ENCODE results near the gene C3orf20. TPM values are rescaled to one million over a fixed set of nuclear protein-coding genes. Genes with fewer than 3 reads are reported as not detected.
A peak's percentile ranks its signal among the peaks of the same experiment; 100 is the strongest.

Gene C3orf20
- total and polyA plus RNA-seq, 2 of the 13 experiments (the other 11 are each of a cell fraction or from before 2014, with no cell fraction given), result 0.03 to 0.04 TPM

DNA sequence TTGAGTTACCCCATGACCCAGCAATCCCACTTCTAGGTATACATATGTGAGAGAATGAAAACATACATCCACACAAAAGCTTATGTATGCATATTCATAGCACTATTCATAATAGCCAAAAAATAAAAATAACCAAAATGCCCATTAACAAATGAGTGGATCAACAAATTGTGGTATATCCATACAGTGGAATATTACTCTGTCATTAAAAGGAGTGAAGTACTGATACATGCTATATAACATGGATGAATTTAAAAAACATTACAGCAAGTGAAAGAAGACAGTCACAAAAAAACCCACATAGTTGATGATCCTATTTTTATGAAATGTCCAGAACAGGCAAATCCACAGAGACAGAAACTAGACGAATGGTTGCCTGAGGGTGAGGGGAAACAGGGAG lies 5.2 kb downstream of the C3orf20 start (continued):
- TF ChIP-seq GPN1 (CRISPR knock-in tag; IDR thresholded peaks at IDR 0.05; ENCODE audit: borderline replicate concordance), result no peak
- TF ChIP-seq, protein P1, sequence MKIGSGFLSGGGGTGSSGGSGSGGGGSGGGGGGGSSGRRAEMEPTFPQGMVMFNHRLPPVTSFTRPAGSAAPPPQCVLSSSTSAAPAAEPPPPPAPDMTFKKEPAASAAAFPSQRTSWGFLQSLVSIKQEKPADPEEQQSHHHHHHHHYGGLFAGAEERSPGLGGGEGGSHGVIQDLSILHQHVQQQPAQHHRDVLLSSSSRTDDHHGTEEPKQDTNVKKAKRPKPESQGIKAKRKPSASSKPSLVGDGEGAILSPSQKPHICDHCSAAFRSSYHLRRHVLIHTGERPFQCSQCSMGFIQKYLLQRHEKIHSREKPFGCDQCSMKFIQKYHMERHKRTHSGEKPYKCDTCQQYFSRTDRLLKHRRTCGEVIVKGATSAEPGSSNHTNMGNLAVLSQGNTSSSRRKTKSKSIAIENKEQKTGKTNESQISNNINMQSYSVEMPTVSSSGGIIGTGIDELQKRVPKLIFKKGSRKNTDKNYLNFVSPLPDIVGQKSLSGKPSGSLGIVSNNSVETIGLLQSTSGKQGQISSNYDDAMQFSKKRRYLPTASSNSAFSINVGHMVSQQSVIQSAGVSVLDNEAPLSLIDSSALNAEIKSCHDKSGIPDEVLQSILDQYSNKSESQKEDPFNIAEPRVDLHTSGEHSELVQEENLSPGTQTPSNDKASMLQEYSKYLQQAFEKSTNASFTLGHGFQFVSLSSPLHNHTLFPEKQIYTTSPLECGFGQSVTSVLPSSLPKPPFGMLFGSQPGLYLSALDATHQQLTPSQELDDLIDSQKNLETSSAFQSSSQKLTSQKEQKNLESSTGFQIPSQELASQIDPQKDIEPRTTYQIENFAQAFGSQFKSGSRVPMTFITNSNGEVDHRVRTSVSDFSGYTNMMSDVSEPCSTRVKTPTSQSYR (CRISPR knock-in tag; IDR thresholded peaks at IDR 0.05; ENCODE audit: borderline replicate concordance), result no peak
- TF ChIP-seq ZSCAN9 (CRISPR knock-in tag; IDR thresholded peaks at IDR 0.05; ENCODE audit: borderline replicate concordance), result no peak
- TF ChIP-seq KAT8 (CRISPR knock-in tag; IDR thresholded peaks at IDR 0.05), result no peak

DNA sequence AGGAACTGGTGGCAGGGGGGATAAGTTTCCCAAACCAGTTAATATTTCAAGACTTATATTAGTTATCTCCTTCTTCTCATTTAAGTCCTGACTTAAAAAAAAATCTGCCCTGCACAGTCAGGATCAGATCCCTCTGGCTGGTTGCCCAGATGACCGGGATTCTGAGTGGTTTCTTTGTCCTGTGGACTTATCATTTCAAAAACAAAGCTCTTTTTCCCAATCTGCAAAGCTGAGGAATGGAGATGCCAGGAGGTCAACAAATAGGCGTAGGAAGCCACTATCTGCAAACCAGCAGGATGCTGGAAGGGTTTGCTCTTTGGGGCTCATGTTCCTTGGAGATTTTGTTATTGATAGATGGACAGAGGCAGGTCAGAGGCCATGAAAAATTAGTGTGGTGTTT lies 5.8 kb downstream of the C3orf20 start:
- Histone ChIP-seq H3K9ac (ENCODE audit: insufficient read depth, low read depth, low read length) (no peak overlapping the region), H3K27me3 (ENCODE audit: control insufficient read depth in 1 of 2, insufficient read depth in 2 of 2, low read length in 2 of 2) (no peaks in the 10 kb centered on the region), H2AFZ (ENCODE audit: low read length) (no peak overlapping the region), H3K4me1 (ENCODE audit: insufficient read depth, low read length) (peaks cover 57% of the 10 kb centered on the region), H3K36me3 (replicated peaks in 1 of 2; ENCODE audit: control insufficient read depth in 1 of 2, insufficient read depth in 2 of 2, low read length in 2 of 2) (no peaks in the 10 kb centered on the region), H3K4me3 (replicated peaks in 1 of 3; ENCODE audit: insufficient read depth in 1 of 3, low read depth in 2 of 3, low read length in 3 of 3) (no peak overlapping the region), H3K79me2 (ENCODE audit: insufficient read depth, low read length) (no peaks in the 10 kb centered on the region), H3K27ac (ENCODE audit: extremely low read length, insufficient read depth, low read length) (peak overlapping the region; percentile 7), H3K9me3 (ENCODE audit: low read length) (0 out of 2 replicates have a peak, but pooled peaks cover 5% of the 10 kb centered on the region), H4K20me1 (ENCODE audit: insufficient read depth, low read length) (no peaks in the 10 kb centered on the region), H3K4me2 (ENCODE audit: low read depth, low read length) (peak overlapping the region; percentile 16; the same call in 1 of the 2 replicates)
- ATAC-seq (no peak), FAIRE-seq (no peak), DNase-seq (ENCODE audit: low spot score) (peak; percentile 64)
- ChIA-PET CTCF (ENCODE audit: low intra/inter-chr PET ratio, low total read pairs) (no interaction called here), POLR2A (no interaction called here)
- no TSS peak for BruUV-seq (replicated peaks)
- intact Hi-C loops (cut with micrococcal nuclease; ENCODE audit: unreplicated experiment) (no loop called here), in situ Hi-C loops (cut with HindIII; ENCODE audit: extremely low pct_ligation_motif_present, low pct_unique_long_range_greater_than_20kb) (no loop called here)
- 7% methylated on average over 2 of the region's 2 CpGs for WGBS (ENCODE audit: low lambda C conversion rate)
- TF ChIP-seq TSC22D2 (CRISPR knock-in tag; IDR thresholded peaks at IDR 0.05; ENCODE audit: borderline replicate concordance) (no peak), NFATC3 (CRISPR knock-in tag; IDR thresholded peaks at IDR 0.05) (no peak), ZNF547 (CRISPR knock-in tag; IDR thresholded peaks at IDR 0.05) (no peak), ZNF224 (CRISPR knock-in tag; IDR thresholded peaks at IDR 0.05) (no peak), SOX5 (CRISPR knock-in tag; IDR thresholded peaks at IDR 0.05; ENCODE audit: borderline replicate concordance) (peak; percentile 38; the same call in 1 of the 2 replicates), ZNF543 (CRISPR knock-in tag; IDR thresholded peaks at IDR 0.05) (no peak), POGZ (CRISPR knock-in tag; IDR thresholded peaks at IDR 0.05) (no peak), THAP11 (CRISPR knock-in tag; IDR thresholded peaks at IDR 0.05) (no peak), SOX6 (IDR thresholded peaks at IDR 0.05) (no peak), SOX6 (CRISPR knock-in tag; IDR thresholded peaks at IDR 0.05) (peak; percentile 35; the same call in 1 of the 2 replicates), ZSCAN29 (CRISPR knock-in tag; conservative IDR thresholded peaks at IDR 0.05) (no peak), SOX13 (IDR thresholded peaks at IDR 0.05) (no peak), SOX13 (CRISPR knock-in tag; conservative IDR thresholded peaks at IDR 0.05 in 1 of 2, IDR thresholded peaks at IDR 0.05 in 1 of 2) (peak in 1 of 2 experiments; percentile 58; a peak in 1 of 4 replicates)
- TF ChIP-seq, protein P2, sequence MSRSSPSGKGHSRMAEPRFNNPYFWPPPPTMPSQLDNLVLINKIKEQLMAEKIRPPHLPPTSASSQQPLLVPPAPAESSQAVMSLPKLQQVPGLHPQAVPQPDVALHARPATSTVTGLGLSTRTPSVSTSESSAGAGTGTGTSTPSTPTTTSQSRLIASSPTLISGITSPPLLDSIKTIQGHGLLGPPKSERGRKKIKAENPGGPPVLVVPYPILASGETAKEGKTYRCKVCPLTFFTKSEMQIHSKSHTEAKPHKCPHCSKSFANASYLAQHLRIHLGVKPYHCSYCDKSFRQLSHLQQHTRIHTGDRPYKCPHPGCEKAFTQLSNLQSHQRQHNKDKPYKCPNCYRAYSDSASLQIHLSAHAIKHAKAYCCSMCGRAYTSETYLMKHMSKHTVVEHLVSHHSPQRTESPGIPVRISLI (CRISPR knock-in tag; IDR thresholded peaks at IDR 0.05; ENCODE audit: borderline replicate concordance), result peak; percentile 19; the same call in 1 of the 2 replicates

Data from HepG2 (cell line).